ENCODE results near the gene MAP3K14.
A peak's percentile ranks its signal among the peaks of the same experiment; 100 is the strongest.

The MAP3K14 gene

GRCh38 chr17:45298546-45299285 is 18.1 kb downstream of the MAP3K14 start:
- DNase-seq = no peak

DNA sequence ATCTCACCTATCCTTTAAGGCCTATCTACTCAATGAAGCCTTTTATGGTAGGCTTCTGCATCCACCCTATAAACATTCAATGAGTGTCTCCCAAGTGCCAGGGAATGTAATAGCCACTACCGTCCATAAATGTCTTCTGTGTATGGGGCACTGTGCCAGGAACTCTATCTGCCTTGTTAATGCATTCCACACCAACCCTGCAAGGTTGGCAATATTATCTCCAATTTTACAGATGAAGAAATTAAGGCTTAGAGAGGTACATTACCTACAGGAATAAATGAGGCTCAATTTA is 20.0 kb downstream of the MAP3K14 start:
- no peak for DNase-seq

- no peak for DNase-seq
Measured at GRCh38 chr17:45296003-45296832, 20.6 kb downstream of the MAP3K14 start.

- no peak for DNase-seq
Measured at GRCh38 chr17:45294506-45294905, 22.3 kb downstream of the MAP3K14 start.

- DNase-seq = peak in 1 of 5 donors; percentile 34
Measured at GRCh38 chr17:45293413-45294211, 23.2 kb downstream of the MAP3K14 start.

- no peak for DNase-seq
Measured at GRCh38 chr17:45292696-45293412, 24.0 kb downstream of the MAP3K14 start.

DNA sequence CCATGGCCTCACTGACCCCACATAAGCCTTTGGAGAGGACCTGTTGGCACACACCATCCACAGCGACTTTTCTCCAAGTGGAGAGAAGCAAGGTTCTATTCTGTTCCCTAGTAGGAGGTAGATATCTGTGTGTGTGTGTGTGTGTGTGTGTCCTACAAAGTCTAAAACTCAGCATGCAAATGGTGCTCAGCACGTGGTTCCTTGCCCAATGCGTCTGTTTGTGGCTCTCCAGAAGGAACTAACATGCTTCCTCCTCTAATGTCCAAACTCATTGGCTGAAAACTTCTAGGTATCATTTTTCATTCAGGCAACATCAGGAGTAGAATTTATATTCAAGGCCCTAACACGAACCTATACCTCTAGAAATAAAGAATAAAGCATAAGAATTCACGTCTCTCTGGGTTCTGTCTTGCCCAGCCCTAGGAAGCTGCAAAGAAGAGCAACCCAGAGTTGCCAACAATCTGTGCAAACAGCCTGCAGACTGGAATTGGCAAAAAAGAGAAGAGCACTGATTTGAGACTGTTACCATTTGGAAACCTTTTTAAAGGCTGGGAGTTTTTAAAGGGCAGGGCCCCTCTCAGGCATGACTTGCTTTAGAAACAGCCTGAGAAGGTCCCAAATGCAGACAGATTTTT is 25.5 kb downstream of the MAP3K14 start:
- no peak for DNase-seq

DNA sequence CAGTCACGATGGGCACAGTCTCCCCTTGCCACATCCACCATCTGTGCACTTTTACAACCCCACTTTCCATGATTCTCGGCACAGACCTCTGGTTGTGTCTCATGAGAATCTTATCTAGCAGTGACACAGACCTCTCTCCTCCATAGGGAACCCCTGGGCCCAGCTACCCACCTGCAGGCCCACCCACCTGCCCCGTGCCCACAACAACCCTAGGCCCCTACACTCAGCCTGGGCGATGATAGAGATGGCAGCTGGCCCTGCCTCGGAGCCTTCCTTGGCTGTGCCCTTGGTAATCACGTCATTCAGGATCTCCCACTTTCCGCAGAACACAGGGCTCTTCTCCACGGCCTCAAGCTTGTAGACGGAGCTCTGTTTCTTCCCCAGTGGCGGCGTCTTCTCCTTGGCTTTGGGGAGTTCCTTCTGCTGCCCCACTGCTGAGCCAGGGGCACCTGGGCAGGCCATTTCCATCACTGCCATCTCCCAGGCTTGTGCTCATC is 26.5 kb downstream of the MAP3K14 start:
- no peak for DNase-seq

DNA sequence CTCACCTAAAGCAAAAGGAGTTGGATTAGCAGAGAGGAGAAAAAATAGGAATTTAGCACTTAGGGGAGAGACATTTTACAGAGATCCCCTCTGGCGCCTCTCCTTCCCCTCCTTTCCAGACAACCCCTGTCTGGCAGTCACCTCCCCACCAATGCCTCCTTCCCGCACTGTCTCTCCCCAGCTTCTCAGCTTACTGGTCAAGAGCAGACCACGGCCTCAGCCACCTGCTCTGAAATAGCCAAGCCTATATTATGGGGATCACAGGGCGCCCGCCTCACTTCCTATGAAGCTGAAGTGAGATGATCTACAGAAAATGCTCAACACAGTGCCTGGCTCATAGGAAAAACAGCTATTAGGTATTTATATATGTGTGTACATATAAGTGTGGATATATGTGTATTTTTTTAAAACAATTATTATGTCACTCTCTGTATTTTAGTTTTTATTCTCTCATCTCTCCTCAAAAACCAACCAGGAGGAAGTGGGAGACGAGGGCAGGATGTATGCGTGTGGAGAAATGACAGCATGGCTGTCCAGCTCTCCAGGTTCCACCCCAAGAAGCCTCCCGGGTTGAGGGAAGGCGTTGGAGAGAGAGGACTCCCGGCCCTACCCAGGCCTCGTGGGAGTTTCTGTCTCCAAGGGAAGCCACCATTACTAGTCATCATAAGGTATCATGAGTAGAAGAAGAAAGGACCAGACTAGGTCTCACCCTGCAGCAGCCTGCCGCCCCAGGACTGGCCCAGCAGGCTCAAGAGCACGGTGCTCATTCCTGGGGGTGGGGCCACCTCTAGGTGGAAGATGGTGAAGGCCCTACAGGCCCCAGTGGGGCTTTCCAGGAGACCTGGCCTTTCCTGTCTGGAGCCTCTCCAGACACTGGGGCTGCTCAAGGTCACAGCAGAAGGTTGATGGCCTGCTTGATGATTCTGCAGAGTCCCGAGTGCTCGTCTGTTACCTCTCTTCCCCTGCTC is 27.2 kb downstream of the MAP3K14 start:
- no peak for DNase-seq

- no peak for DNase-seq
Measured at GRCh38 chr17:45288825-45289224, 28.0 kb downstream of the MAP3K14 start.

GRCh38 chr17:45287526-45288500 is 29.0 kb downstream of the MAP3K14 start:
- no peak for DNase-seq

DNA sequence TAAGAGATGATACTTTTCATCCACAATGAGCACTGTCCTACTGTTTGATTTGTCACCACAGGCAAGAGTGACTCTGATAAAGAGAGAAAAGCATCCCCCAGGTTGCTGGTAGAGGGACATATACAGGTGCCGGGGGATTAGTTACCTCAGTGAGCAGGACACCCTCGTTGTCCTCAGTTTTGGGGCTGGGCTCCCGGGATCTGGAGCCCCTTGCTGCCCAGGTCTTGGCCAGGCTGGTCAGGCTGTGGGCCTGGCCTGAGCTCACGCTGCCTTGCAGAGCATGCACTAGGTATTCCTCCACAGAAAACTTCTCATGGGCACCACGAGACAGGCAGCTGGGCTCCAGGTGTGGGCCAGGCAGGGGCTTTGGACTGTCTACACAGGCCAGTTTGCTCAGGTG is 30.5 kb downstream of the MAP3K14 start:
- no peak for DNase-seq

GRCh38 chr17:45284176-45285140 is 32.4 kb downstream of the MAP3K14 start:
- peak in 1 of 5 donors; percentile 37 for DNase-seq

DNA sequence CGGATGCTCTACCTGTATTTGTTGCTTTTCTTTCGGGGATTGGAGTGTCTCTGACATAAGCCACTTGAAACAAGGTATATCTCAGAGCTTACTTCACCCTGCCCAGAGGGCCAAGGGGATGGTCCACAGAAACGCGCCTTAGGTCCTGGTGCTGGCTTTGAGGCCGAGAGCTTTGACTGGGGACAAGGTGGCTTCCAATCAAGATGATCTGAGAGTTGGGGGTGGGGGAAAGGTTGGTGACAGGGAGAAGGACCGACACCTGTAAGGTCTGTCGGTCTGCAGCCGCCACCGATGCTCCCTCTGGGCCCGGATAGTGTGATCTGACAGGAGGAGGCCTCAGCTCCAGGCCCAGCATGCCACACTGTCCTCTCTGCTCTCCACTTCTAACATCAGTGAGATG is 33.1 kb downstream of the MAP3K14 start:
- no peak for DNase-seq

GRCh38 chr17:45282683-45283644 is 33.9 kb downstream of the MAP3K14 start:
- DNase-seq = no peak

- DNase-seq = no peak
Measured at GRCh38 chr17:45279898-45280297, 36.9 kb downstream of the MAP3K14 start.

- DNase-seq = no peak
Measured at GRCh38 chr17:45277992-45278391, 38.8 kb downstream of the MAP3K14 start.
